MM.1S (cell line): ENCODE results near the gene MAP4K3.
"Not testable (repeated sequence)": the region's sequence is repeated elsewhere in the genome, so short reads cannot be mapped to it uniquely, and the experiment has no call there.

Experiments
- EZH2phosphoT487 ChIP-seq: fragments of 300-600 bp; sonication (generic); IDR thresholded peaks from 2 replicates; pipeline ENCODE4 v1.6.1; 2018; ENCODE audit warnings: antibody characterized with exemption, low read length
- TF ChIP-seq, protein P1 (sequence below): fragments of 300-600 bp; sonication (generic); IDR thresholded peaks from 2 replicates; pipeline ENCODE4 v1.5.1; 2016; ENCODE audit warnings: antibody characterized with exemption, low read length, mixed read lengths

DNA sequence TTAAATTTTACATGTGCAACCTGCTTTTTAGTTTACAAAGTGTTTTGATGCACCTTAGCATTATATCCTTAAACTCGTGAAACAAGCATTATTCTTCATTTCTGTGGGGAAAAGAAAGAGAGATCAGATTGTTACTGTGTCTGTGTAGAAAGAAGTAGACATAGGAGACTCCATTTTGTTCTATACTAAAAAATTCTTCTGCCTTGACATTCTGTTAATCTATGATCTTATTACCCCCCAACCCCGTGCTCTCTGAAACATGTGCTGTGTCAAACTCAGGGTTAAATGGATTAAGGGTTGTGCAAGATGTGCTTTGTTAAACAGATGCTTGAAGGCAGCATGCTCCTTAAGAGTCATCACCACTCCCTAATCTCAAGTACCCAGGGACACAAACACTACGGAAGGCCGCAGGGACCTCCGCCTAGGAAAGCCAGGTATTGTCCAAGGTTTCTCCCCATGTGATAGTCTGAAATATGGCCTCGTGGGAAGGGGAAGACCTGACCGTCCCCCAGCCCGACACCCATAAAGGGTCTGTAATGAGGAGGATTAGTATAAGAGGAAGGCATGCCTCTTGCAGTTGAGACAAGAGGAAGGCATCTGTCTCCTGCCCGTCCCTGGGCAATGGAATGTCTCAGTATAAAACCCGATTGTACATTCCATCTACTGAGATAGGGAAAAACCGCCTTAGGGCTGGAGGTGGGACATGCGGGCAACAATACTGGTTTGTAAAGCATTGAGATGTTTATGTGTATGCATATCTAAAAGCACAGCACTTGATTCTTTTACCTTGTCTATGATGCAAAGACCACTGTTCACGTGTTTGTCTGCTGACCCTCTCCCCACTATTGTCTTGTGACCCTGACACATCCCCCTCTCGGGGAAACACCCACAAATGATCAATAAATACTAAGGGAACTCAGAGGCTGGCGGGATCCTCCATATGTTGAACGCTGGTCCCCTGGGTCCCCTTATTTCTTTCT lies 115.7 kb downstream of the MAP4K3 start:
- TF ChIP-seq, protein P1, sequence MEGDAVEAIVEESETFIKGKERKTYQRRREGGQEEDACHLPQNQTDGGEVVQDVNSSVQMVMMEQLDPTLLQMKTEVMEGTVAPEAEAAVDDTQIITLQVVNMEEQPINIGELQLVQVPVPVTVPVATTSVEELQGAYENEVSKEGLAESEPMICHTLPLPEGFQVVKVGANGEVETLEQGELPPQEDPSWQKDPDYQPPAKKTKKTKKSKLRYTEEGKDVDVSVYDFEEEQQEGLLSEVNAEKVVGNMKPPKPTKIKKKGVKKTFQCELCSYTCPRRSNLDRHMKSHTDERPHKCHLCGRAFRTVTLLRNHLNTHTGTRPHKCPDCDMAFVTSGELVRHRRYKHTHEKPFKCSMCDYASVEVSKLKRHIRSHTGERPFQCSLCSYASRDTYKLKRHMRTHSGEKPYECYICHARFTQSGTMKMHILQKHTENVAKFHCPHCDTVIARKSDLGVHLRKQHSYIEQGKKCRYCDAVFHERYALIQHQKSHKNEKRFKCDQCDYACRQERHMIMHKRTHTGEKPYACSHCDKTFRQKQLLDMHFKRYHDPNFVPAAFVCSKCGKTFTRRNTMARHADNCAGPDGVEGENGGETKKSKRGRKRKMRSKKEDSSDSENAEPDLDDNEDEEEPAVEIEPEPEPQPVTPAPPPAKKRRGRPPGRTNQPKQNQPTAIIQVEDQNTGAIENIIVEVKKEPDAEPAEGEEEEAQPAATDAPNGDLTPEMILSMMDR: not testable (repeated sequence)
- not testable (repeated sequence) for TF ChIP-seq EZH2phosphoT487
